ENCODE data around the gene STARD3. TPM values are rescaled to one million over a fixed set of nuclear protein-coding genes. Genes with fewer than 3 reads are reported as not detected.
"Not testable (repeated sequence)": the region's sequence is repeated elsewhere in the genome, so short reads cannot be mapped to it uniquely, and the experiment has no call there.

STARD3 gene
- polyA plus RNA-seq (ENCODE audit: insufficient read length), result 29.9 TPM

DNA sequence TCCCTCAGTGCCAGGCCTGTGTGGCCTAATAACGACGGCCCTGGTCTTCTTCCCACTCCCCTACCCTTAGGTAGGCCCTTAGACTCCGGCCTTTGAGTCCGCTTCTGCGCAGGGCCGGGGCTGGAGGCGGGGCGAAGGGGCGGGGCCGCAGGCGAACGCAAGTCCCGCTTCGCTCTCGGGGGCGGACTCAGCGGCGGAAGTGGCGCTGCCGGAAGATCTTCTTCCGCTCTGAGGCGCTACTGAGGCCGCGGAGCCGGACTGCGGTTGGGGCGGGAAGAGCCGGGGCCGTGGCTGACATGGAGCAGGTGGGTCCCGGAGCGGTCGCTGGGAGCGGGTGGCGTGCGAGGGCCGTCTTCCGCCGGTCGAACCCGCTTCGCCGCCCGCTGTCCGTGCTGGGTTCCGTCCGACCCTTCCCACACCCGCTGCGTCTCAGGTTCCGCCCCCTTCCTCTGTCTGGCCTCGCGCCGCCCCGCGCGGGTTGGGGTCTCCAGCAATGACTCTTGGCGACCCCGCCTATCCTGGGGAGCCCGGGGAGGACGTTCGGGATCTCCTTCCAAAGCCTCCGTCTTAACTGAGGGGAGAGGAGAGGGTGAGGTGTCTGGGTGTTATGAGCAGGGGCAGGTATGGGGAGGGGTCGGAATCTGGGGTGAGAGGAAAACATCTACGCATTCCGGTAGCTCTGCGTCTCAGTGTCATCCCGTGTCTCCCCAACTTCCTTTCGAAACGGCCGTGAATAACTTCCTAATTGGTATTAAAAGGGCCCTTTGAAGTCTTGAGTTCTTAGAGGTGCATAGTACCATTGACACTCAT lies at the start of gene STARD3:
STARD3 (plus strand) TSS at position 218 of the 810 bp plus-strand sequence. CDS start 16,388 bp downstream, outside the sequence.
- DNase-seq (ENCODE audit: low read depth), result peak; percentile 62

DNA sequence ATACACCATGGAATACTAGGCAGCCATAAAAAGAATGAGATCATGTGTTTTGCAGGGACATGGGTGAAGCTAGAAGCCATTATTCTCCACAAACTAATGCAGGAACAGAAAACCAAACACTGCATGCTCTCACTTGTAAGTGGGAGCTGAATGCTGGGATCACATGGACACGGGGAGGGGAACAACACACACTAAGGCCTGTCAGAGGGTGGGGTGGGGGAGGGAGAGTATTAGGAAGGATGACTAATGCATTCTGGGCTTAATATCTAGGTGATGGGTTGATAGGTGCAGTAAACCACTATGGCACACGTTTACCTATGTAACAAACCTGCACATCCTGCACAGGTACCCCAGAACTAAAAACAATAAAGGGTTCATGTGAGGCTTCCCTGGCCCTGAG lies 46.8 kb upstream of the STARD3 start:
- not testable (repeated sequence) for DNase-seq (ENCODE audit: low read depth)

DNA sequence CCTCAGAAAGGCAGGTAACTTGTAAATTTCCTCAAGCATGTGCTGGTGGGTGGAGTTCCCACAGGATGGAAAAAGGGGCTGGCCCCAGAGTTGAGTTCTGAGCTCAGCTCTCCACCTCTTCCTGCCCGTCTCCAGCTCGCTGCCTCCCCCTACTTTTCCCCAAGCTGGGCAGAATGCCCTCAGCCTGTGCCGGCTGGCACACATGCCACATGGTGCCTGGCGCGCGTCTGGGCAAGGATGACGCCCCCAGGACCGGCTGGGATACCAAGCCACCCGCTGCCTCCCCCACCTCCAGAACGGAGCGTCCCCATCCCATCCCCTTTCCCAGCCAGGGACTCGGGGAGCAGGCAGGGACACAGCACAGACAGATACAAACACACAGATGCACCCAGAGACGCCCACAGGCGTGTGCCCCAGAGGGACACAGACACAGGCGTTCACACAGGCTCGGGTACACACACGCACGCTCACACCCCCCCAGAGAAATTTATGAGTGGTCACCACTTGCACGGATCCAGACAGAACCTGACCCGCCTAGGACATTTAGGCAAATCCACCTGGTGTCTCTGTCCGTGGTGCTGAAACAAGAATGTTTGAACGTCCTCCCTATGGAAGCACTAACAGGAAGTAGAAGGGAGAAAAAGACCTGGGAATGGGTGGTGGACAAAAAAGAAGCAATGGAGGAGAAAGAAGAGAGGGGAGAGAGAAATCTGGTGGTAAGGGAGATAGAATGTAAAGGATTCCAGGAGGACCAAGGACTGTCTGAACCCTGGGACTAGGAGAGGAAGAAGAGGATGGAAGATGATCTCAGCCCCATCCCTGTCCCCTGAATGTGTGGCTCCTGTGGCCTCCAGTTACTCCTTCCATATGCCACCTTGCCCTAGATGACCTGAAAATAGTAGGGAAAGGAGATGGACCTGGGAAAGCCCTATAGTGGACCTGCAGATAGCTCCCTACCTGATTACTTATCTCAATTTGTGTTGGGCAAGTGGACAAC lies 44.7 kb upstream of the STARD3 start:
- DNase-seq (ENCODE audit: low read depth), result peak; percentile 38

DNA sequence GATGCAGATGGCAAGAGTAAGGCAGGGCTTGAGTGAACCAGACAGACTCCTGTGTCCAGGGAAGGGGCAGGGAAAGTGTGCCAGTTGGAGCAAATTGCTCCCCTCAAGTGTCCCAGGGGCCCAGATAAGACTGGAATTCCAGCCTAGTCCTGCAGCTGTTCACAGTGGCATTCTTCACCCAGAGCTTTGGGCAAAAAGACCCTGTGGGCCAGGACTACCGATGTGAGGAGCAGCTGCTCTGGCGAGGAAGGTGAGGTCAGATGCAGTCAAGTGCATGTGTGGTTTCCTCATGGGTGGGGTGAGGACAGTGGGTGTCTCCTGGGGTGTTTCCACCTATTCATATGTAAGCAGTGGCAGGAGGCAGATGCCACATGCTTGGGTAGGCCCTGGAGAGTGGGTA lies 43.6 kb upstream of the STARD3 start:
- no peak for DNase-seq (ENCODE audit: low read depth)

DNA sequence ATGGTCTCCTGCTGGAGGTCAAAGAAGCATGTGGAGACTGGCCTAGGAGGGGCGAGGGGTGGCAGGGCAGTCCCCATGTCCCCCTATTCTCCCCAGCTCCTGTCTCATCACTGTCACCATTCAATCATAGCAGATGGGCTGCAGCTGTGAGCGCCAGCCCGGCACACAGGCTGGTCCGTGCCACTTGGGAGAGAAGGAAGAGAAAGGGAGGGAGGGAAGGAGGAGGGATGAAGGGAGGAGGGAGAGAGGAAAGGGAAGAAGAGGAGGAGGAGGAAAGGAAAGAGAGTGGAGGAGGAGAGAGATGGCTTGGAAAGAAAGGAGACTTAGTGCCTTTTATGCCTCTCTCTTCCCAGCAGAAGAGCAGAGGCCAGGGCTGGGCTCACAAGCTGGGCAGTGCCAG lies 41.6 kb upstream of the STARD3 start:
- DNase-seq (ENCODE audit: low read depth), result no peak

DNA sequence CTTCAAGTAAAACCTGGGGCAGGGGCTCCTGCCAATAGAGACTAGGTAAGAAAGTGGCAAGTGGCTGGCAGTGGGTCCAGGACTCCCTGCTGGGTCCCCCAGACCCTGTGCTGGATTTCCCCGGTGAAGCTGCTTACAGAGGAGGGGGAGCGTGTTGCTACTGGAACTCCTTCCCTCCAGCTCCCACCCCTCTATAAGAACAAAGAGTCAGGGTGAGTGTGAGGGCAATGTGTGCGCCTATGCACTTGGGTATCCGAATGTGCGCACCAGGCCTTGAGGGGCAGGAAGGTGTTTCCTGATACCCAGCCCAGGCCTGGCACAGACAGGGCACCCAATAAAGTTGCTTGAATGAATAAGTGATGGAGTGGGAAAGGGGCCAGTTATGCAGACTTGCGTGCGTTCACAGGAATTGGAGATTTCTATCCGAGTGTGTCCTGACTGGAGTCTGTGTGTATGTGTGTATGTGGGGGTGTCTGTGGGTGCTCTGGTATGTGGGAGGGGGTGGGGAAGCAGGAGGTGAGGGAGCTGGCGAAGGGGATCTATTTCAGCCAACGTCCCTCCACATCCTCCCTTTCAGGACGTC lies 40.9 kb upstream of the STARD3 start:
- DNase-seq (ENCODE audit: low read depth), result no peak

DNA sequence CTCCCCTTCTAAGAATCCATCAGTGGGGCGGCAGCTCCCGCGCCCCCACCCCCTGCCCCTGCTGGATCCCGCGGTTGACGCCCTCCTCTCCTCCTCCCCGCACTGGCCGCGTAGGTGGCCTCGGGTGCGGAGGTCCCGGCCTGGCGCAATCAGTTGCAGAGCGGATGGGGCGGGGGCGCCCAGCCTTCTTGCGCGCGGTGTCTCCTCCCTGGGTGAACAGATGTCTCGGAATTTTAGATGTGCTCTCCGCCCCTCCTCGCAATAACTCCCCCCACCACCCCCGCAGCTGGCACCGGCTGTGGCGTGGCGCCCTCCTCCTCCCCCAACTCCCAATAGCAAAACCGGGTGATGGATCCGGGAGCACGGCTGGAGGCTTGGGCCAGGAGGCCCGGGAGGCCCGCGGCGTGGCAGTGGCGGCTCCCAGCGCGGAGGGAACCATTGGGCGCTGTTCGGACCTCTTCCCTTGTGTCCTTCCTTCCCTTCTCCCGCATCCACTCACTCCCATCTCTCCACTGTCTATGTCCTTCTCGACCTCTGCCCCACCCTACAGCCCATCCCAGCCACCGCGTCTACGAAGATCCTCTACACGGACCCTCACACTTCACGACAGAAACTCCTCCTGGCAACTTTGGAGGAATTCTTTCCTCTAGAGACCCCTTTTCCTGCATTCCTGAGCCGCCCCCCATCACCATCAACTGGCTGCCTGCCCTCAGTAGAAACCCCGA lies 40.2 kb upstream of the STARD3 start:
- no peak for DNase-seq (ENCODE audit: low read depth)

DNA sequence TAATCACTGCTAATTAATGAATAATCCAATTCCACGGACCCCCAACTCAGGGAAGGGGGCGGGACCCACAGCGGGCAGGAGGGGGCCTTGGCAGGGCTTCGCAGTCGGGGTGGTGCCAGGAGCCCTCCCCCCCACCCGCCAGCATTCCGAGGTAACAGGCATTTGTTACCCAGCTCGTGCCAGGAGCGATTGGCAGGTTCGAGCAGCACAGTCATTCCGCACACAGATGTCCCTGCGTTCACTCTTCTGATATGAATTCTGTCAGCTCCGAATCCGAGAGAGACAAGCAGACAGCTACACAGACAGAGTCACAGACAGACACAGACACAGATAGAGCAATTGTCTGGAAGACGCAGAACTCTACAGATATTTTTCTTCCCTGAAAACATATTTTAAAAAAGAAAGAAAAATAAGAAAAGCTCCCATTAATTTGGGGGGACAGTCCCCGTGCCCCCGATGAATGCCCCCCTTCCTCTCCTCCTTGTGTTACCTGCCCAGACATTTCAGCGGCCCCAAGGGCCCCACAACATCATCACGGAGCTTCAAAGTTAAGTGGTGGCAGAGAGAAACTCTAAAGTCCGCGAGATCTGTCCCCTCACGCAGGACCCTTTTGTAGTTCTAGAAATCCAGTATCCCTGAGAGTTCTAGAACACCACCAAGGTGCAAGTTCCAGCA lies 39.4 kb upstream of the STARD3 start:
- DNase-seq (ENCODE audit: low read depth), result no peak

DNA sequence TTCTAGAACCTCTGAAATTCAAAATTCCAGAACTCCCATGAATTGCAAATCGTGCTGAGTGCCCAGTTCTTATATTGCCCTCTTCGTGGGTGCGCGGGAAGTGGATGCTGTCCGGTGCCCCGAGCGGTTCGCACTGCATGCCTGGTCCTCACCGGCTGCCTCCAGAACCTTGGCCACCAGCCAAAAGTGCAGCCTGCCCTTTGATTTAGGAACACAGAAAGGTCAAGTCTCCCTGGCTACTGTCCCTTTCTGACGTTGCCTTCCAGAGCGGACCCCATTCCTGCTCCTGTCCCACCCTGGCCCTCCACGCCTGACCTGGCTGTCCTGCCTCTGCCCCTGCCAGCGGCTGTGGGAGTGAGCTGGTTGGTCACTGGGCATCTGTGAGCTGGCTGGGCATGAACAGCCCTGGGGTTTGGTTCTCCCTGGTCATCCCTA lies 38.9 kb upstream of the STARD3 start:
- DNase-seq (ENCODE audit: low read depth), result no peak

DNA sequence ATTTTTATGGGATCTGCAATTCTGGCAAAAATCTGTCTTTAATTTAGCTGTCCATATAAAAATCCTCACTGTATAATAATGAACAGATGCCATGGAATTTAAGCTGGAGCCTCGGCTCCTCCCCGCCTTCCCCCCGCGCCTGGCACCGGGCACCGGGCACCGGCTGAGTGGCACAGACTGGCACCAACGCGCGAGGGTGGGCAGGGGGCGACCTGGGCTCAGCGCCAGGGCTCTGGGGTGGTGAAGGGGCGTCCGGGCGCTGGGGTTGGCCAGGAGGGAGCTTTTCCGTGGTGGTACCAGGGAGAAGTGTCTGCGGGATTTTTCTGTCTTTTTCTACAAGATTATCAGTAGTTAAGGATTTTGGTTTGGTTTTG lies 38.3 kb upstream of the STARD3 start:
- no peak for DNase-seq (ENCODE audit: low read depth)

DNA sequence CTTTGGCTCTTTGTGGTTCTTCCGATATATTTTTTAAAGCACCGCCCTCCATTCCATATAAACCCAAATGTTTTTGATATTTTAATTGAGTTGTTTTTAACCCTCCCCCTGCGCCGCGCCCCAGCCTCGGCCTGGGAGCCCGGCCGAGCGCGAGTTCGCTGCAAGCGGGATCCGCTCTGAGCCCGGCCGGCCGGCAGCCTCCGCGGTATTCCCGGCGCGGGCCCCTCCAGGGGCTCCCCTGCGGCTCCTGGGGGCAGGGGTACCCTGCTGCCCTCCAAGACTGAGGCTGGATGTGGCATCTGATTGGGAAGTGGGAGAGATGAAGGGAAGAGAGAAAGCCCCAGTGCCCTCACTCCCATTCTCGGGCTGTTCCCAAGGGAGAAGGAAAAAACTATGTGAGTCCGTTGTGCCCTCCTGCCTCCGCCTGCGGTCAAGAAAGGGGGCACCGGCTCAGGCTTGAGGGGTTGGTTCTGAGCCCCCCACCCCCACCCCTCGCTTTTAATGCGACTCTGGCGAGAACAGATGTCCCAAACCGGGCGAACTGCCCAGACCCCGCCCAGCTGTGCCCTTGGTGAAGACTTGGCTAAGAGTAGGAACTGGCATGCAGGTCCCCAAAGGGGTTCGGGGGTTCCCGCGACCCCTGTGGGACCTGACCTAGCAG lies 37.8 kb upstream of the STARD3 start:
- no peak for DNase-seq (ENCODE audit: low read depth)

DNA sequence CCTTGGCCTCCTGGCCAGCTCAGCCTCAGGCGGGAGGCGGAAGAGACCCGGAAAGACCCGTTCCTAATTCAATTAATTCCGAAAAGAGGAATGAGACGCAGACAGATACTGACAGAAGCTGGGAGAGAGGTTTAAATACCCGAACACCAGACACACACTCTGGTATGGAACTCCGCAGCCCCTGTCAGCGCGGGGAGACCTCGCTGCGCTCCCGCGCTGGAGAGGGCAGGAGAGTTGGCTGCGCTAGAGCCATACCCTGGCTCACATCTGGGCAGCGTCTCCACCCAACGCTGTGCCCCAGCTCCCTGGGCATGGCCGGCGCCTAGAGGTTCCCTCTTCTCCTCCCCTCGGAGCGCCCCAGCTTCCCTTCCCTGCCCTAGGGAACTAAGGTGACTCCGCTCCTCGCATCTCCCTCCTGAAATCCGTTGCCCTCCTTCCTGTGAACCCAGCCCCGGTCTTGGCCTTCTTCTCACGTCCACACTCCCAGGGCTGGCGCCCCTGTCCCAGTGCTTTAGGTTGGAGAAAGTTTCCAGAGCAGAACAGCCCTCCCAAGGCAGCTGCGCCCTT lies 37.2 kb upstream of the STARD3 start:
- DNase-seq (ENCODE audit: low read depth), result no peak

DNA sequence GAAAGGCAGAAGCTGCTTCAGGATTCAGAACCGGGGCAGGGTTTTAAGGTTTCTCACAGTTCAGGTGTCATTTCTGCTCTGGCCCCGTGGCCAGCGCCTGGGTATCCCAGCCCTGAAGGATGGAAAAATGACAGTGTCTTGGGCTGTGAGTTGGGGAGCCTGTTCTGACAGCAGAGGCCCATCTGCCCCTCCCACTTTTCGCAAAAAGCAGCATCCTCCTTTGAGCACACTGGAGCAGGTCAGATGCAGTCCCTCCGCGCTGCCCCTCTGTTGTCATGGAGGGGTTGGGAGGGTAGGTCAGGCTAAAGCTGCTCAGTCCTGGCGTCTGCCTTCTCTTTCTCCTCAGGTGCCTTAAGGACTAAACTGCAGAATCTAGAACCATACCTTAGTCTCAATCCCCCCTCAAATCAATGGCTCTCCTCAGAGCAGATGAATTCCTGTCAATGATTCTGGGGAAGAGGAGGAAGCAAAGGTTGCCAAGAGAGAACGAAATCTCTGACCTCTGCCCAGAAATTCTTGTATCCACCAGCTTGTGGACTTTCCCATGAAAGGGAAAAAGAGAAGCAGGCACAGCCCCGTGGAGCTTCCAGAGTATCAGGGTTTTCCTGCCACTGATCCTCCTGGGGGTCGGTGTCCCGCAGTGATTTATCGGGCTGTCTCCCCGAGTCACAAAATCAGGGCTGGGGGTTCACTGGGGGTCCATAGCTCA lies 36.5 kb upstream of the STARD3 start:
- no peak for DNase-seq (ENCODE audit: low read depth)

DNA sequence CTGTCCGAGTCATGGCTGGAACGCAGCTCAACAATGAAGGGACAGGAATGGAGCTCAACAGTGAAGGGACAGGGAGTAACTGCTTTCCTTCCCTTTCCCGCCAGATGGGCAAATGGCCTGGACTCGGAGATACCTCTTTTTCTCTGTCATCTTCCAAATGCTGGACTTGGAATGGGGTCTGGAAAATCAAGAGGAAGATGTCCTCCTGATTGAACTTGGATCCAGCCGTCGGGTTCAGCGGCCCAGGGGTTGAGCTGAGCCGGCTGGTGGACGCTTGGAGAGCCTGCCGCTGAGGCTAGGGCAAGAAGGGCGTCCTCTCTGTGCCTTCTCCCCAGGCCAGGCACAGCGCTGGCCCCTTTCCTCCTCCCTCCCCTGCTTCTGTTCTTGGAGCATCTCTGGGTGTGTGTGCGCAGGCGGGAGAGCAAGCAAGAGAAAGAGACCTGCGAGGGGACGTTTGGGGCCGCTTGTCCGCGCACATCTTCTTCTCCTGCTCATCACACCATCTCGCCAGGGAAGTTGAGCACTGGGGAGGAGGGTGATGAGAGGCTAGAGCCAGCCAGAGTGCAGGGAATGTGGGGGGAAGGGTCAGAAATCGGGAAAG lies 35.8 kb upstream of the STARD3 start:
- no peak for DNase-seq (ENCODE audit: low read depth)

DNA sequence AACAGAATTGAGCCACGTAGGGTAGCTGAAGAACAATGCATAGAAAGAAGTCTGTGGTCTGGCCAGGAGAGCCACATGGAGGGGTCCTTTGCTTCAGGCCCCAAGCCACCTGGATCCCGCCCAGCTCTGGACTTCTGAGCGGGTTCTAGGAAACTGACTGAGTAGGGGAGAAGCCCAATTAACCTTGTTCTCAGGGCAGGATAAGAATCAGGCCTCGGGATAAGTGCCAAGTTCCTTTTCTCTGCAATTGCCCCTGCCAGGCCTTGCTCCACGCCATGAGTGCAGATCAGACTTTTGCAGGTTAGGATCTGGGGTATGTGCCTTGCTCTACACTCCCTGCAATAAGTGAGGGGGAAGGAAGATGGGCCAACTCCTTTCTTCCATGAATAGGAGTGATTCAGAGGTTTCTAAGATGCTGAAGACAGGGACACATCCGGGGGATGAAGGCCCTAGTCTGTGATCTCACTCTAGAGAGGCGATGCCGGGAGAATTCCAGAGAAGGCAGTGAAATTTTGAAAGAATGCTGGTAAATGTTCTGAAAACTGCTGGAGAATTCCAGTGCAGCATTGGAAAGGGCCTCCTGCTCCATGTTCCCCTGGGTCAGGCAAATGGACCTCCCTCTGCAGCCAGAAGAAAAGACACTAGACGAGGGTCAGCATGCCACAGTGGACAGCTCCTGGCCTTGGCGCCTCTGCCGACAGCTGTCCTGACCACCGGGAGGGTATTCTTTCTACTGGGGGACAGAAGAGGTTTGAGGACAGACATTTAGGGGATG lies 35.0 kb upstream of the STARD3 start:
- DNase-seq (ENCODE audit: low read depth), result no peak

DNA sequence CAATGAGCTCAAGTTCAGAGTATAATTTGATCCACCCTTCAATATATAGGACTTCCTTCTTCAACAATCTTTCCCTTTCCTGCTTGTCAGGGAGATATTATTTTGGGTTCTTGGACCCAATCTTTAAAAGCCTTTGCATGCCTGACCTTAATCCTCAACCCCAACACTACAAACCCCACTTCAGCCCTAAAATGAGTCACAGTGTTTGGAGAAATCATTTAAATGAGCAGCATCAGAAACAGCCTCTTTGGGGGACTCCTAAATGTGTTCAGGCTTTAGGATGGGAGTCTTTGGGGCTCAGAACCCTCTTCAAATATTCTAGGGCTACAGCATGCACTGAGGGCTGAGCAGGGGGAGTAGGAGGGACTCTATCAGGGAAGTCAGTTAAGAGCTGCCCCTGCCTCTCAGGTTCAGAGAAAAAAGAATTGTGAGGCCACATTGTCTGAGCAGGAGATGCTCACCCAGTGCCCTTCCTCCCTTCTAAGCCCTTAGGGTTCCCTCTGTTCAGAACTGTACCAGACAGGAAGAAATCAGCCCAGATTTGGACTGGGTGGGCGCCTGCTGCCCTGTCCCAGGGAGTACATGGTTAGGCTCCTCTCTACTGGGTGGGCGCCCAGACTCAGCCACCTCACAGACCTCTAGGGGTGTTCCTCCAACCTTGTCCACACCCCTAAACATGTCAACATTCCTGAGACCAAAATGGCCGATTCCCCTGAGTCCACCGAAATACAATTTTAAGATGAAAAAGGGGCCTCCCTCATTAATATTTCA lies 34.2 kb upstream of the STARD3 start:
- DNase-seq (ENCODE audit: low read depth), result no peak

DNA sequence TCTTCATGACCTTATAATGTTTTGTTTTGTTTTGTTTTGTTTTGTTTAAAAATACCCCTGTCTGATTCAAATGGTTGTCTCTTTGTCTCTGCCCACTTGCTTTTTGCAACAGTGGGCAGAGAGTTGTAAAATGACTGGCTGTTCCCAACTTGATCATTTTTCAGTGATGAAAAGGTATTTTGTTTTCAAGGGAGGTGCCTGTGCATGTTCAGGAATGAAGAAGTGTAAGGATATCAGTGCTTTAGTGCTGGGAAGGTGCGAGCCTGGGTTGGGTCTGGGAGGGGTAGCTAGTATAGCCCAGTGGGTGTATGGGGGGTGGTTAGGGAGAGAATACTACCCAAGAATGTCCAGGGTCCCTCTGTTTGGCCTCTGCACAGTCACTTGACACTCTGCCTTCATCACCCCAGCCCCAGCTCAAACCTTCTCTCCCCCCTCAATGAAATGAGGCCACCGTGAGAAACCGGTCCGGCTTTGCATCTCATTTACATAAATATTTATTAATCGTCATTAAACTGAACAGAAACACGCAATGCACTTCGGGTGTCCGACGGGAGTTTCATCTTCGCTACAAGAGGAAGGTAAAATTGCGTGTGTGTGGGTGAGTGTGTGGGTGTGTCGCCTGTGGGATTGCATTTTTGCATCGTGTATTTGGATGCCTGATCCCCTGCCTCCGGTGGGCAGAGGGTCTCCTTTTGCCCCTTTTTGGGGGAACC lies 33.5 kb upstream of the STARD3 start:
- no peak for DNase-seq (ENCODE audit: low read depth)
